Caco-2 (cell line): ENCODE results near the gene NEUROG3. TPM values are rescaled to one million over a fixed set of nuclear protein-coding genes. Genes with fewer than 3 reads are reported as not detected.

Experiments
- BruUV-seq: library from RNA; stranded (reverse); fragments of 400-500 nt; replicated peaks from 2 replicates; lab custom pipeline; 2021; lab: Mats Ljungman, UMichigan
- CTCF ChIA-PET: fragments of 300-600 bp; sonication (Branson Sonifier 250); formaldehyde crosslinking; loops from one replicate; lab custom pipeline; 2022; ENCODE audit warnings: antibody characterized with exemption; lab: Charles Lee
- POLR2A ChIA-PET: fragments of 300-600 bp; sonication (Branson Sonifier 250); formaldehyde crosslinking; loops from one replicate; lab custom pipeline; 2022; ENCODE audit warnings: antibody characterized with exemption; lab: Charles Lee
- DNase-seq, 2 experiments: peaks; one replicate each; pipeline versions ENCODE4 v3.0.0 to v3.0.0-alpha.2; 2020 to 2022
- H3K27me3 ChIP-seq: replicated peaks from 2 replicates; pipeline ENCODE4 v1.6.0; 2011; ENCODE audit warnings: low read length; ENCODE audit not compliant: control insufficient read depth, insufficient read depth
- H3K36me3 ChIP-seq: 2 replicates; pipeline ENCODE4 v1.5.1; 2011; ENCODE audit warnings: low read length; ENCODE audit not compliant: control insufficient read depth, insufficient read depth
- H3K4me1 ChIP-seq: fragments of 250-450 bp; sonication (Bioruptor Pico); 2 replicates; pipeline ENCODE4 v1.5.1; 2020; ENCODE audit warnings: mild to moderate bottlenecking
- H3K4me3 ChIP-seq: 2 replicates; pipeline ENCODE4 v1.5.1; 2011; ENCODE audit warnings: low read depth, mild to moderate bottlenecking, control low read depth, low read length
- H3K9me3 ChIP-seq: fragments of 250-450 bp; sonication (Bioruptor Pico); 2 replicates; pipeline ENCODE4 v1.5.1; 2020; ENCODE audit warnings: mild to moderate bottlenecking, moderate library complexity
- H3K27ac Mint-ChIP-seq: one replicate; pipeline ENCODE4 v1.8.0; 2022; ENCODE audit warnings: mixed read lengths; ENCODE audit not compliant: unreplicated experiment
- H3K27me3 Mint-ChIP-seq: one replicate; pipeline ENCODE4 v1.8.0; 2022; ENCODE audit warnings: mixed read lengths; ENCODE audit not compliant: insufficient read depth, unreplicated experiment
- H3K36me3 Mint-ChIP-seq: one replicate; pipeline ENCODE4 v1.8.0; 2022; ENCODE audit warnings: mild to moderate bottlenecking, mixed read lengths; ENCODE audit not compliant: insufficient read depth, unreplicated experiment
- H3K4me1 Mint-ChIP-seq: one replicate; pipeline ENCODE4 v1.8.0; 2022; ENCODE audit warnings: low read depth, mixed read lengths; ENCODE audit not compliant: unreplicated experiment
- H3K4me3 Mint-ChIP-seq: one replicate; pipeline ENCODE4 v1.8.0; 2022; ENCODE audit warnings: mild to moderate bottlenecking, moderate library complexity, mixed read lengths; ENCODE audit not compliant: unreplicated experiment
- H3K9me3 Mint-ChIP-seq: one replicate; pipeline ENCODE4 v1.8.0; 2022; ENCODE audit warnings: mixed read lengths; ENCODE audit not compliant: unreplicated experiment
- CTCF ChIP-seq, 2 experiments: fragments of 200-600 bp in 1 of 2; IDR thresholded peaks; 1 replicate in 1 of 2; 2 replicates in 1 of 2; pipeline versions ENCODE4 v1.5.1 to v1.8.0; 2011 to 2022; ENCODE audit warnings: antibody characterized with exemption in 1 of 2, control low read depth in 1 of 2, inconsistent platforms in 1 of 2, low read depth in 1 of 2, low read length in 1 of 2, mild to moderate bottlenecking in 1 of 2, moderate library complexity in 1 of 2; ENCODE audit not compliant: insufficient read depth in 1 of 2, severe bottlenecking in 1 of 2, unreplicated experiment in 1 of 2
- intact Hi-C: fragments of 100-400 bp; cut with micrococcal nuclease; formaldehyde crosslinking; loops from one replicate; pipeline ENCODE4 v1.10.0; 2022; ENCODE audit not compliant: unreplicated experiment
- total RNA-seq: library from RNA; stranded (reverse); gene quantifications from 2 replicates; pipeline ENCODE4 v1.2.3, GENCODE V29; 2022

Gene NEUROG3
- total RNA-seq, 1 experiment from 2014 or later, result not detected

GRCh38 chr10:69618746-69619145 is 45.5 kb upstream of the NEUROG3 start:
- no peaks in the 10 kb centered on the region for H3K4me1 ChIP-seq
- intact Hi-C loops, result no loop called here
- H3K4me1 Mint-ChIP-seq, result no peaks in the 10 kb centered on the region
- peaks cover 5% of the 10 kb centered on the region for H3K9me3 Mint-ChIP-seq
- H3K36me3 ChIP-seq, result no peaks in the 10 kb centered on the region
- ChIA-PET POLR2A (no interaction called here), CTCF (no interaction called here)
- no peak for TF ChIP-seq CTCF (IDR thresholded peaks at IDR 0.05; ENCODE audit: insufficient read depth in 1 of 2, low read depth in 1 of 2, low read length in 1 of 2, severe bottlenecking in 1 of 2, unreplicated experiment in 1 of 2)
- H3K9me3 ChIP-seq, result peaks cover 20% of the 10 kb centered on the region
- H3K27me3 Mint-ChIP-seq, result peaks cover 32% of the 10 kb centered on the region
- H3K4me3 Mint-ChIP-seq, result no peak overlapping the region
- H3K27me3 ChIP-seq, result peaks cover 2% of the 10 kb centered on the region; the same call in 1 of the 2 replicates
- no TSS peak for BruUV-seq
- no peak overlapping the region for H3K27ac Mint-ChIP-seq
- DNase-seq, result no peak
- no peak overlapping the region for H3K4me3 ChIP-seq
- H3K36me3 Mint-ChIP-seq, result no peaks in the 10 kb centered on the region

DNA sequence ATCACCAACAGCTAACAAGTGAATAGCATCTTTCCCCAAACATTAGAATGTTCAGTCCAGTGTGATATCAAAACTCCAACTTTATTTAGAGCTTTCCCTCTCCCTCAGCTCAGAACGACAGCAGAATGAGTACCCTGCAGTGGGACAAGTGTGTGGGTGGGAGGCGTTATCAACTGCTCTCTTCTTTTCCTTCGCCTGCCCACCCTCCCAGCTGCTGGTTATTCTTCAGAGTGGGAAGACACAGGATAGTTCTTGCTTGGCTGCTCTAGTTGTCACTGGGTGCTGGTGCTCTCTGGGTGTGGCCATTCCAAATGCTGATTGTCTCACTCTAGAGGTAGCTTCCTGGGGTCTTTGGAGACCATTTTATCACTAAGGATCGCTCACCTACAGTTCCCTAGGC is 43.1 kb upstream of the NEUROG3 start:
- DNase-seq, result no peak
- Mint-ChIP-seq H3K36me3 (no peaks in the 10 kb centered on the region), H3K9me3 (no peaks in the 10 kb centered on the region), H3K27me3 (peaks cover 28% of the 10 kb centered on the region), H3K27ac (no peak overlapping the region), H3K4me1 (no peaks in the 10 kb centered on the region), H3K4me3 (no peak overlapping the region)
- Histone ChIP-seq H3K4me1 (no peaks in the 10 kb centered on the region), H3K9me3 (peaks cover 4% of the 10 kb centered on the region; the same call in 1 of the 2 replicates), H3K4me3 (no peak overlapping the region), H3K36me3 (no peaks in the 10 kb centered on the region), H3K27me3 (peaks cover 2% of the 10 kb centered on the region; the same call in 1 of the 2 replicates)
- no TSS peak for BruUV-seq
- ChIA-PET CTCF (no interaction called here), POLR2A (no interaction called here)
- TF ChIP-seq CTCF (IDR thresholded peaks at IDR 0.05; ENCODE audit: insufficient read depth in 1 of 2, low read depth in 1 of 2, low read length in 1 of 2, severe bottlenecking in 1 of 2, unreplicated experiment in 1 of 2), result no peak
- intact Hi-C loops, result no loop called here

- H3K27ac Mint-ChIP-seq, result no peak overlapping the region
- peaks cover 17% of the 10 kb centered on the region for H3K27me3 Mint-ChIP-seq
- H3K9me3 Mint-ChIP-seq, result peaks cover 11% of the 10 kb centered on the region
- TF ChIP-seq CTCF (IDR thresholded peaks at IDR 0.05; ENCODE audit: insufficient read depth in 1 of 2, low read depth in 1 of 2, low read length in 1 of 2, severe bottlenecking in 1 of 2, unreplicated experiment in 1 of 2), result no peak
- ChIA-PET CTCF (interaction anchor here (0.7 kb wide), 2 partner anchors 102 to 241 kb away, joined by 3 read pairs; no protein-coding TSS in a partner anchor), POLR2A (no interaction called here)
- no peak overlapping the region for H3K4me3 Mint-ChIP-seq
- peaks cover 2% of the 10 kb centered on the region; the same call in 1 of the 2 replicates for H3K27me3 ChIP-seq
- H3K36me3 ChIP-seq, result no peaks in the 10 kb centered on the region
- no peaks in the 10 kb centered on the region for H3K36me3 Mint-ChIP-seq
- H3K9me3 ChIP-seq, result peaks cover 15% of the 10 kb centered on the region
- intact Hi-C loops, result no loop called here
- DNase-seq, result no peak
- no peaks in the 10 kb centered on the region for H3K4me1 ChIP-seq
- H3K4me1 Mint-ChIP-seq, result no peaks in the 10 kb centered on the region
- no peak overlapping the region for H3K4me3 ChIP-seq
- no TSS peak for BruUV-seq
These were observed 40.9 kb upstream of the NEUROG3 start for GRCh38 chr10:69614130-69614529.
